GM21381 (cell line): ENCODE measurements around the gene TP53INP2.
A peak's percentile ranks its signal among the peaks of the same experiment; 100 is the strongest.
"Not testable (repeated sequence)": the region's sequence is repeated elsewhere in the genome, so short reads cannot be mapped to it uniquely, and the experiment has no call there.

Source experiments
- ATAC-seq: cut with Tn5 transposase; IDR thresholded peaks from one replicate; pipeline ENCODE4 v1.9.1; 2021; ENCODE audit warnings: mild to moderate bottlenecking, moderate library complexity; ENCODE audit not compliant: unreplicated experiment

TP53INP2 gene

GRCh38 chr20:34704177-34705007 is at the start of gene TP53INP2:
Gene TP53INP2 (plus strand): TSS chr20:34704344. CDS start chr20:34708740, 4,396 bp downstream.
- peak; percentile 43 for ATAC-seq

DNA sequence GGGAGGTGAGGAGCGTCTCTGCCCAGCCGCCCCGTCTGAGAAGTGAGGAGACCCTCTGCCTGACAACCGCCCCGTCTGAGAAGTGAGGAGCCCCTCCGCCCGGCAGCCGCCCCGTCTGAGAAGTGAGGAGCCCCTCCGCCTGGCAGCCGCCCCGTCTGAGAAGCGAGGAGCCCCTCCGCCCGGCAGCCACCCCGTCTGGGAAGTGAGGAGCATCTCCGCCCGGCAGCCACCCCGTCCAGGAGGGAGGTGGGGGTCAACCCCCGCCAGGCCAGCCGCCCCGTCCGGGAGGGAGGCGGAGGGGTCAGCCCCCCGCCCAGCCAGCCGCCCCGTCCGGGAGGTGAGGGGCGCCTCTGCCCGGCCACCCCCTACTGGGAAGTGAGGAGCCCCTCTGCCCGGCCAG is 45.5 kb upstream of the TP53INP2 start:
- ATAC-seq: not testable (repeated sequence)

- ATAC-seq: not testable (repeated sequence)
These were observed 42.3 kb upstream of the TP53INP2 start for GRCh38 chr20:34661811-34662210.

DNA sequence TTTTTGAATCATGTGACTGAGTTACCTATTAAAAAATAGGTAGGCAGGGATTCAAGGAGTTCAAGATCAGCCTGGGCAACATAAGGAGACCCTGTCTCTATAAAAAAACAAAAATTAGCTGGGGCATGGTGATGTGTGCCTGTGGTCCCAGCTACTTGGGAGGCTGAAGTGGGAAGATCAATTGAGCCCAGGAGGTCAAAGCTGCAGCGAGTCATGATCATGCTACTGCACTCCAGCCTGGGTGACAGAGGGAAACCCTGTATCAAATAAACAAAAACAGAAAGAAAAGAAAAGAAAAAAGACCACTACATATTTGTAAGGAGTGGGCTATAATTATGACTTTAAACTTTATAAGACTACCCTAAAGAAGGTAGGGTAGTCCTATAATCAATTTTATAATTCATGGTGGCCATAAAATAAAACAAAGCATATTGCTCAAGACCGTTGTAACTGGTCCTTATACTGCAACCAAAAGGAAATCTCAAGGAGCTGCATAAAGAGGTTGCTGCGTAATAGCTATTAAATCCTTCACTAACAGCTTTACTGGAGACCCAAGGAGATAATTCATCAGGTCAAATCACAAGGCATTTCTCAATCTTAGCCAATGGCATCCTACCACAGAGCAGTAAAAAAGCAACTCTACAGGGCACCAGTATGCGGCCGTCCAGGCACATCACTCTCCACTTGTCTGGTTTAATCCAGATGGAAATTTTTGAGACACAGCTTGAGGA is 40.8 kb upstream of the TP53INP2 start:
- ATAC-seq: no peak

- not testable (repeated sequence) for ATAC-seq
These were observed 39.4 kb upstream of the TP53INP2 start for GRCh38 chr20:34664751-34665150.

DNA sequence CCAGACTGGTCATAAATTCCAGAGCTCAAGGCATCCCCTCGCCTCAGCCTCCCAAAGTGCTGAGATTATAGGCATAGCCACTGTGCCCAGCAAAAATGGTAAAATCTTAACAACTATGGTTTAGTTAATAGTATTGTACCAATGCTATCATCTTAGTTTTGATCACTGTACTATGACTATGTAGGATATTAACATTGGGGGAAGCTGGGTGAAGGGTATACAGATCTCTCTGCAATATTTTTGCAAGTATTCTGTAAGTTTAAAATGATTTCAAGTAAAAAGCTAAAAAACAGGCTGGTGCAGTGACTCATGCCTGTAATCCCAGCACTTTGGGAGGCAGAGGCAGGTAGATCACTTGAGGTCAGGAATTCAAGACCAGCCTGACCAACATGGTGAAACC is 35.0 kb upstream of the TP53INP2 start:
- ATAC-seq: no peak

DNA sequence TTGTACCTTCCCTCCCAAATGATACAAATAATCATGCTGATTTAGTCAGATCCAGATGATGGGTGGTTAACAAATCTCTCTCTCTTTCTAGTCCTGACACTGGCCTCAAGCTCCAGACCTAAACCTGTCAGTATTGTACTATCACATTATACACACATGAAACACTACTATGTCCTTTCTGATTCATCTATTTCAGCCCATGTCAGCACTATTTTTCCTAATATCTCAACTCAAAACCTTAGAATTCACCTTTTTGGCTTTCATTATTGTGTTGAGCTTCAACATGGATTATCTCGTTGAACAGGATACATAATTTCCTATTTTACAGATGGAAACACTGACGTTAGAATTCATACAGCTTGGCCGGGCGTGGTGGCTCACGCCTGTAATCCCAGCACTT is 30.7 kb upstream of the TP53INP2 start:
- ATAC-seq: no peak

DNA sequence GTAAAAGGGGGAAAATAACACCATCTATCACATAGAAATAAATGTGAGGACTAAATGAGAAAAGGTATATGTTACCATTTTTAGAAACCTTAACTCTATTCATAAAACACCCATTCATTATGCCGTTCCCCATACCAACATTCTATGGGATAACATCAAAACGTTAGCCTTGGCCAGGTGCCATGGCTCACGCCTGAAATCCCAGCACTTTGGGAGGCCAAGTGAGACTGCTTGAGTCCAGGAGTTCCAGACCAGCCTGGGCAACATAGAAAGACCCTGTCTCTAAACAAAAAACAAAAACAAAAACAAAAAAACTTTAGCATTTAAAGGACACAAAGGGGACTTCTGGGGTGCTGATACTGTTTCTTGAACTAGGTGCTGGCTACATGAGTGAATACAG is 28.6 kb upstream of the TP53INP2 start:
- no peak for ATAC-seq

GRCh38 chr20:34675993-34676641 is 28.0 kb upstream of the TP53INP2 start:
- no peak for ATAC-seq

GRCh38 chr20:34676642-34677373 is 27.3 kb upstream of the TP53INP2 start, which contains the start of gene PIGU:
Gene PIGU (minus strand): TSS chr20:34677092. CDS start chr20:34677085, 7 bp downstream.
- ATAC-seq: peak; percentile 96

GRCh38 chr20:34680586-34681175 is 23.5 kb upstream of the TP53INP2 start:
- ATAC-seq: no peak

DNA sequence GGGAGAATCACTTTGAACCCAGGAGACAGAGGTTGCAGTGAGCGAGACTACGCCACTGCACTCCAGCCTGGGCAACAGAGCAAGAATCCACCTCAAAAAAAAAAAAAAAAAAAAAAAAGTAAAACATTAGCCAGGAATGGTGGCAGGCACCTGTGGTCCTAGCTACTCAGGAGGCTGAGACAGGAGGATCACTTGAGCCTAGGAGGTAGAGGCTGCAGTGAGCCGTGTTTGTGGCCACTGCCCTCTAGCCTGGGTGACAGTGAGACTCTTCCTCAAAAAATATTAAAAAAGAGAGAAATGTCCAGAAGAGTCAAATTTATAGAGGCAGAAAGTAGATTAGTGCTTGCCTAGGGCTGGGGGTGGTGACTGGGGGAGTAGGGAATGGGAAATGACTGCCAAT is 20.5 kb upstream of the TP53INP2 start:
- no peak for ATAC-seq

DNA sequence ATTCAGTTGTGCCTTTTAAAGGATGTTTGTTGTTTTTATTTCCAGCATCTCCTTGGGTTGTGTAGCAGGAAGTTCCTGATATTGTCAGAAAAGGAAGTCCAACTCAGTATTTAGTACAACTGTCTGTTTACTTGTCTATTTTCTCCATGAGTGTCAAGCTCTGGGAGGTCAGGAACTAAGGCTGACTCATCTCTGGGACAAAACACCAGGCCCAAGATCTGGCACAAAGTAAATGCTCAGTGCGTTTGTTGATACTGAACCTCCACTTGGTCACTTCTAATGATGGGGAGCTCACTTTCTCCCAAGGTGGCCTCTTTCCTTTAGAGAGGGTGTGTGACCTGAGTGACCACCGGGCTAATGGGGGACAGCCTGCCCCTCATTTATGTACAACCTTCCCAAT is 14.7 kb upstream of the TP53INP2 start:
- no peak for ATAC-seq

DNA sequence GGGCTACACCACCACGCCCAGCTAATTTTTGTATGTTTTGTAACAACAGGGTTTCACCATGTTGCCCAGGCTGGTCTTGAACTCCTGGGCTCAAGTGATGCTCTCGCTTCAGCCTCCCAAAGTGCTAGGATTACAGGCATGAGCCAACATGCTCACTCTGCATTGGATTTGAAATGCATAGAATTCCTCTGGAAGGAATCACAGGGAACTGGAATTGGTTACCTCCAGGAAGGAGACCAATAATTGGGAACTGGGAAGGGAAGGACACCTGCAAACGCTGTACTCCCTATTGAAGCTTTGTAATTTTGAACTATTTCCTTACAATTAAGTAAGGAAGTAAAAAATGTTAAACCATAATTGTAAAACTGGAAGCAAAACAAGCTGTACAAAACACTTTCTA is 12.3 kb upstream of the TP53INP2 start:
- no peak for ATAC-seq

DNA sequence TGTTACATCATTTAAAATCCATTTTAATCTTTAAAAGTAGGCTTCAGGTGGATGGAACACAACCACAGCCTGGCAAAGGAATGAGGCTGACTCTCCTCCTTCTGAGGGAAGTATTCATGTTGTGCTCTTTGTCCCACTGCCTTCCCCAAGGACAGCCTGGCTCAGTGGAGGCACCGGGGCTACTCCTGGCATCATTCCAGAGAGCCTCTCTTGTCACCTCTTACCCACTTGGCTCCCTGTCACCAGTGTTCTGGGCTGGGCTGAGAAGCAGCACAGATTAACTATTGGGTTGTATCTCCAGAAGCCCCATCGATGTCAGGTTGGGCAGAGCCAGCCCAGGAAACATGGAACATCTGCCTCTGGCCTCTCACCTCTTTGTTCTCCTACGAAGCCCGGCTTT is 10.7 kb upstream of the TP53INP2 start:
- ATAC-seq: no peak

DNA sequence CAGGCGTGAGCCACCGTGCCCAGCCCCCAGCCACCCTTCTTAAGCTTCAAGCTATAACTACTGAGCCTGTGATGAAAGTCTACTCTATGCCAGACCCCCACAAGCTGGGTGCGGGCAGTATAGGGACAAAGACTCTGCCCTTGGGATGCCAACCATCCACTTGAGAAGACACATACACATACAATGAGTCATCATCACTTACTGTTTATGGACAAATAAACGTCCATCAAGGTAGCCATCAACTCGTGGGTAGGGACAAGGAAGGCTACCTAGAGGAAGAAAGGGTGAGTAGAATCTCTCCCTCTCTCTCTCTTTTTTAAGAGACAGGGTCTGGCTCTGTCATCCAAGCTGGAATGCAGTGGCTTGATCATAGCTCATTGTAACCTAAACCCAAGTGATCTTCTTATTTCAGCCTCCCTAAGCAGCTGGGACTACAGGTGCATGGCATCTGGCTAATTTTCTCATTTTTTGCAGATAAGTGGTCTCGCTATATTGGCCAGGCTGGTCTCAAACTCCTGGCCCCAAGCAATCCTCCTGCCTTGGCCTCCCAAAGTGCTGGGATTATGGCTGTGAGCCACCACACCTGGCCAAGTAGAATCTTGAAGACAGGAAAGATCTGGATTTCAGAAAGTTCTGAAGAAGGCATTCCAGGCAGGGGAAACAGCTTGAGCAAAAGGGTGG is 2.6 kb upstream of the TP53INP2 start:
- ATAC-seq: no peak

- no peak for ATAC-seq
These were observed 1.1 kb upstream of the TP53INP2 start for GRCh38 chr20:34703061-34703423.

GRCh38 chr20:34703424-34704176 is 544 bp upstream of the TP53INP2 start:
- no peak for ATAC-seq

DNA sequence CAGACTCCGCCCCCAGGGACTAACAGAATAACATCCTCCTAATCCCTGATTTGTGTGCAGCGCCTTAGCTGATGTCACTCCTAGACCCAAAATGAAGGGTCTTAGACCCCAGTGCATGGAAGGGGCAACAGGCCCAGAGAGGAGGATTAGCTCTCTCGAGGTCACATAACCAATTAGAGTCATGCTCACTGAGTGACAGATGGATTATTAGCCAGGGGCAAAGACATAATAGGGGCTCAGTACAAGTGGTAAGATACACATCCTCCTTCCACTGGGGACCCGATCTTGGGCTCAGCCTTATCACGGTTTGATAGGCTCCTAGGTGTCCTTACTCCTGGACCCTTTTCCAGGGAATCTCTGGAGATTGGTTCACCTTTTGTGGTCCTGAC is 858 bp downstream of the TP53INP2 start:
- no peak for ATAC-seq
